HG03025 (cell line): ENCODE data around the gene TPSD1.
"Not testable (repeated sequence)": the region's sequence is repeated elsewhere in the genome, so short reads cannot be mapped to it uniquely, and the experiment has no call there.

ENCODE experiments used
- ATAC-seq: cut with Tn5 transposase; IDR thresholded peaks from one replicate; pipeline ENCODE4 v1.9.1; 2021; ENCODE audit warnings: mild to moderate bottlenecking, moderate library complexity; ENCODE audit not compliant: unreplicated experiment, low FRiP score

The TPSD1 gene

GRCh38 chr16:1279081-1279944 lies 23.4 kb downstream of the TPSD1 start:
- ATAC-seq: no peak

GRCh38 chr16:1279945-1280589 lies 24.2 kb downstream of the TPSD1 start:
- ATAC-seq: no peak

GRCh38 chr16:1280783-1281182 lies 24.9 kb downstream of the TPSD1 start:
- no peak for ATAC-seq

GRCh38 chr16:1281517-1281916 lies 25.6 kb downstream of the TPSD1 start:
- no peak for ATAC-seq

GRCh38 chr16:1282324-1282973 lies 26.6 kb downstream of the TPSD1 start:
- ATAC-seq: no peak

- no peak for ATAC-seq
These were observed 27.4 kb downstream of the TPSD1 start for GRCh38 chr16:1283296-1283695.

GRCh38 chr16:1283996-1284616 lies 28.2 kb downstream of the TPSD1 start:
- no peak for ATAC-seq

GRCh38 chr16:1285669-1286512 lies 30.0 kb downstream of the TPSD1 start:
- no peak for ATAC-seq

GRCh38 chr16:1286513-1287094 lies 30.7 kb downstream of the TPSD1 start:
- no peak for ATAC-seq

- no peak for ATAC-seq
These were observed 32.3 kb downstream of the TPSD1 start for GRCh38 chr16:1287982-1288670.

GRCh38 chr16:1288813-1289476 lies 33.1 kb downstream of the TPSD1 start:
- no peak for ATAC-seq

GRCh38 chr16:1289477-1289866 lies 33.6 kb downstream of the TPSD1 start:
- ATAC-seq: no peak

GRCh38 chr16:1290063-1290501 lies 34.2 kb downstream of the TPSD1 start:
- ATAC-seq: no peak

- ATAC-seq: no peak
These were observed 35.1 kb downstream of the TPSD1 start for GRCh38 chr16:1290860-1291575.

GRCh38 chr16:1291576-1291974 lies 35.7 kb downstream of the TPSD1 start:
- no peak for ATAC-seq

GRCh38 chr16:1292208-1292607 lies 36.3 kb downstream of the TPSD1 start:
- not testable (repeated sequence) for ATAC-seq

- ATAC-seq: not testable (repeated sequence)
These were observed 36.9 kb downstream of the TPSD1 start for GRCh38 chr16:1292808-1293207.
